Vagina (tissue), 2 donors: Measurements from ENCODE around the gene STX19. TPM values are rescaled to one million over a fixed set of nuclear protein-coding genes. Genes with fewer than 3 reads are reported as not detected.

ENCODE experiments used
- DNase-seq, 2 donors: peaks; one replicate each; pipeline ENCODE4 v3.0.0-alpha.2; 2017; ENCODE audit errors: extremely low spot score in 2 of 2
- H3K27ac ChIP-seq: fragments of 200-600 bp; sonication (generic); one replicate; pipeline ENCODE4 v1.5.1; 2019
- H3K27me3 ChIP-seq: fragments of 200-600 bp; sonication (generic); one replicate; pipeline ENCODE4 v1.5.1; 2019
- H3K36me3 ChIP-seq, 2 donors: fragments of 200-600 bp; sonication (generic); one replicate each; pipeline ENCODE4 v1.5.1; 2017 to 2019
- H3K4me1 ChIP-seq: fragments of 200-600 bp; sonication (generic); one replicate; pipeline ENCODE4 v1.5.1; 2019
- H3K4me3 ChIP-seq, 2 donors: fragments of 200-600 bp; sonication (generic); 1 replicate in 1 of 2; 2 replicates in 1 of 2; pipeline ENCODE4 v1.5.1; 2016 to 2019
- H3K9me3 ChIP-seq: fragments of 200-600 bp; sonication (generic); one replicate; pipeline ENCODE4 v1.5.1; 2019
- POLR2A ChIP-seq, 2 donors: fragments of 450-650 bp; IDR thresholded peaks; one replicate each; pipeline ENCODE4 v1.6.1; 2017; ENCODE audit warnings: antibody characterized with exemption in 2 of 2, mild to moderate bottlenecking in 2 of 2, moderate library complexity in 2 of 2
- POLR2AphosphoS5 ChIP-seq, 2 donors: sonication (generic); formaldehyde crosslinking; IDR thresholded peaks; one replicate each; pipeline ENCODE4 v1.9.0; 2017; ENCODE audit warnings: antibody characterized with exemption in 2 of 2, mild to moderate bottlenecking in 2 of 2, low read depth in 1 of 2; ENCODE audit not compliant: insufficient read depth in 1 of 2
- intact Hi-C: fragments of 100-400 bp; cut with DNase I; formaldehyde crosslinking; loops from one replicate; pipeline ENCODE4 v1.15.1; 2023
- total RNA-seq: library from RNA; depleted of rRNA; stranded (reverse); fragments of >200 nt; gene quantifications from one replicate; pipeline ENCODE4 v1.2.3, GENCODE V29; 2016
- TF ChIP-seq, protein P1 (sequence below), 3 experiments: fragments of 450-650 bp in 2 of 3; fragments of 200-600 bp in 1 of 3; sonication (generic) in 1 of 3; IDR thresholded peaks; one replicate each; pipeline ENCODE4 v1.5.1; 2017 to 2019; ENCODE audit warnings: antibody characterized with exemption in 3 of 3, mild to moderate bottlenecking in 2 of 3, moderate library complexity in 2 of 3

The STX19 gene
- total RNA-seq, 1 donor from 2014 or later, result 2.5 TPM

DNA sequence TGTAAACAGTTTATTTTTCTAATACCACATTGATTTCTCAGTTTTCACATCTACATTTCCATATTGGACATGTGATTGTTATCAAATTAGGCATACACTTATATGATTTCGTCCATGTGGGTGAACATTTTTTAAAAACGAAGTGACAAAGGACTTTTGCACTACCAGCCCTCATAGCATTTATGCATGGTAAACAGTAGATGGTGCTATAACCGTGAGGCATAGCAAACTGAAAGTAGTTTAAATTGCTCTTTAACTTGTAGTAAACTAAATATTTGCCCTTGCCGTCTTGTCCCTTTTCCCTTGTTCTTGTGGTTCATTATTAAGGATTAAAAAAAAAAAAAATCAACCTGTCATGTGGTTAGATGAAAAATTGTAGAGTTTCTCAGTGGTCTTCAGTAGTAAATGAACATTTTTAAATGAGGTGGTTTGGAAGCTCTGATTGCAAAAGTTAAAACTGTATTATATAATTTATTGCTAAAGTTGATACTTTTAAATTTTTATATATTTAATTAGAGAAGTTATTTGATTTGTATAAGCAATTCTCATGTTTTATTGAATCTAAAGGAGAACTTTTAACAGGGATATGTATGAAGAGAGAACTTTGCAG lies 24.0 kb downstream of the STX19 start:
- Histone ChIP-seq H3K27ac (no peak overlapping the region), H3K9me3 (no peaks in the 10 kb centered on the region), H3K4me3 (peak overlapping the region in 1 of 2 donors; percentile 24), H3K4me1 (peaks cover 8% of the 10 kb centered on the region), H3K36me3 (no peaks in the 10 kb centered on the region), H3K27me3 (no peaks in the 10 kb centered on the region)
- no peak for DNase-seq
- intact Hi-C loops, result no loop called here
- peak in 1 of 2 donors; percentile 59 for TF ChIP-seq POLR2AphosphoS5 (IDR thresholded peaks at IDR 0.05; ENCODE audit: insufficient read depth in 1 of 2, low read depth in 1 of 2)
- TF ChIP-seq, protein P1, sequence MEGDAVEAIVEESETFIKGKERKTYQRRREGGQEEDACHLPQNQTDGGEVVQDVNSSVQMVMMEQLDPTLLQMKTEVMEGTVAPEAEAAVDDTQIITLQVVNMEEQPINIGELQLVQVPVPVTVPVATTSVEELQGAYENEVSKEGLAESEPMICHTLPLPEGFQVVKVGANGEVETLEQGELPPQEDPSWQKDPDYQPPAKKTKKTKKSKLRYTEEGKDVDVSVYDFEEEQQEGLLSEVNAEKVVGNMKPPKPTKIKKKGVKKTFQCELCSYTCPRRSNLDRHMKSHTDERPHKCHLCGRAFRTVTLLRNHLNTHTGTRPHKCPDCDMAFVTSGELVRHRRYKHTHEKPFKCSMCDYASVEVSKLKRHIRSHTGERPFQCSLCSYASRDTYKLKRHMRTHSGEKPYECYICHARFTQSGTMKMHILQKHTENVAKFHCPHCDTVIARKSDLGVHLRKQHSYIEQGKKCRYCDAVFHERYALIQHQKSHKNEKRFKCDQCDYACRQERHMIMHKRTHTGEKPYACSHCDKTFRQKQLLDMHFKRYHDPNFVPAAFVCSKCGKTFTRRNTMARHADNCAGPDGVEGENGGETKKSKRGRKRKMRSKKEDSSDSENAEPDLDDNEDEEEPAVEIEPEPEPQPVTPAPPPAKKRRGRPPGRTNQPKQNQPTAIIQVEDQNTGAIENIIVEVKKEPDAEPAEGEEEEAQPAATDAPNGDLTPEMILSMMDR (IDR thresholded peaks at IDR 0.05), result peak; percentile 28 to 45 (median 38)
- no peak for TF ChIP-seq POLR2A (IDR thresholded peaks at IDR 0.05)

DNA sequence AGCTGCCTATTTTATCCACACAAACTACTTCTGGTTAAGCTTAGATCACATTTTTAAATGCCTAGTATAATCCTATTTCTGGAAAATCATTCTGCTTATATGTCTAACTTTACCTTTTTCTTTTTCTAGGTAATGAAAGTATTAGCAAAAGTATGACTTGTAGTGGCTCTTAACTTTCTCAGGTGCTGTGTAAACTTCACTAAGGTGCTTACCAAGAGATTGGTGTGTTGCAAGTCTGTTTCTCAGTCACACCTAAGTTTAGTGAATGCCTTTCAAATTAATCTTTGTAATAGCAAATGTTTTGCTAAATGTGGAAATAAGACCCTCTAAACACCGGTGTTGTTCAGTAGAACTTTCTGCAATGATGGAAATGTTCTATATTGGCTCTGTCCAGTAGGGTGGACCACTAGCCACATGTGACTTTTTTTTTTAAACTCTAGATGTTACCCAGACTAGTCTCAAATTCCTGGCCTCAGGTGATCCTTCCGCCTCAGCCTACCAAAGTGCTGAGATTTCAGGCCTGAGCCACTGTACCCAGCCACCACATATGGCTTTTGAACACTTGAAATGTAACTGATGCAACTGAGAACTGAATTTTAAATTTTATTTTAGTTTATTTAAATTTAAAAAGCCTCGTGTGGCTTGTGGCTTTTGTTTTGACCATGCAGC lies 26.4 kb downstream of the STX19 start:
- no peaks in the 10 kb centered on the region for H3K27me3 ChIP-seq
- no peak overlapping the region for H3K4me3 ChIP-seq
- H3K4me1 ChIP-seq, result peaks cover 8% of the 10 kb centered on the region
- DNase-seq, result no peak
- no peaks in the 10 kb centered on the region for H3K36me3 ChIP-seq
- no peak overlapping the region for H3K27ac ChIP-seq
- no peak for TF ChIP-seq POLR2AphosphoS5 (IDR thresholded peaks at IDR 0.05; ENCODE audit: insufficient read depth in 1 of 2, low read depth in 1 of 2)
- H3K9me3 ChIP-seq, result no peaks in the 10 kb centered on the region
- intact Hi-C loops, result no loop called here

DNA sequence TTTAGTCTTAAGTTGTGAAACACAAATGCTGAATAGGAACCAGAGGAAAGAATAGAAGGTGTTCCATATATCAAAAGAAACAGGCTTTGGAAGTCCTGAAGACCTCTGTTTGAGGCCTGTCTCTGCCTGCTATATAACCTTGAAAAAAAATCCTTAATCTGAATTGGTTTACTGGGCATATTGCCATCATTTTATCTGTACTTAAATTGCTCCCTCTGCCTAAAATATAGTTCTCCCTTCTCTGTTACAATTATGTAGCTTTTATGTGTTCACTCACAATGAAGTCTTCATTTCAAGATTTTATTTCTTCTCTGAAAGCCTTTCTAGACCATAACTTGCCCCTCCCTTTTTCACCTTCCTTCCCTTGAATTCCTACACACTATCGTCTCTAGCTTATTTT lies 27.2 kb downstream of the STX19 start:
- H3K27ac ChIP-seq, result no peak overlapping the region

DNA sequence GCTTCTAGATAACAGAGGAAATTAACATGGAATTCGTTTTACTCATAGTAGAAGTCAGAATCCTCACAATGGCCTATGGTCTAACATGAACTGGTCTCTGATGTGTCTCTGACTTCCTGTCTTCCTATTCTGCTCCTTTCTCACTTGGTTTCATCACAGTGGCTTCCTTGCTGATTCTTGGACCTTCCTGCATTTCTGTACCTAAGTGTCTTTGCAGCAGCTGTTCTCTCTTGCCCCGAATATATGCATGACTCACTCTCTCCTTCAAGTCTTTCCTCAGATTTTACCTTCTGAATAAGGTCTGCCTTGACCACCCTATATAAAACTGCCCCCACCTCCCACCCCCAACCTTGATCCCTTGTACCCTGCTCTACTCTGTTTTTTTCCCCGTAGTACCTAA lies 34.3 kb downstream of the STX19 start:
- no peaks in the 10 kb centered on the region for H3K36me3 ChIP-seq
- no peak overlapping the region for H3K4me3 ChIP-seq
- H3K27me3 ChIP-seq, result no peaks in the 10 kb centered on the region
- H3K4me1 ChIP-seq, result no peaks in the 10 kb centered on the region
- intact Hi-C loops, result no loop called here
- no peaks in the 10 kb centered on the region for H3K9me3 ChIP-seq
- H3K27ac ChIP-seq, result no peak overlapping the region
- DNase-seq, result no peak
- TF ChIP-seq, protein P1 (IDR thresholded peaks at IDR 0.05), result no peak
- no peak for TF ChIP-seq POLR2AphosphoS5 (IDR thresholded peaks at IDR 0.05; ENCODE audit: insufficient read depth in 1 of 2, low read depth in 1 of 2)
- TF ChIP-seq POLR2A (IDR thresholded peaks at IDR 0.05), result no peak

More for the DNA sequence above, 27.2 kb downstream of the STX19 start:
- no peak for DNase-seq
- Histone ChIP-seq H3K27me3 (no peaks in the 10 kb centered on the region), H3K4me1 (peaks cover 8% of the 10 kb centered on the region), H3K36me3 (no peaks in the 10 kb centered on the region), H3K4me3 (no peak overlapping the region), H3K9me3 (no peaks in the 10 kb centered on the region)
- intact Hi-C loops, result no loop called here
- no peak for TF ChIP-seq POLR2A (IDR thresholded peaks at IDR 0.05)
- TF ChIP-seq POLR2AphosphoS5 (IDR thresholded peaks at IDR 0.05; ENCODE audit: insufficient read depth in 1 of 2, low read depth in 1 of 2), result no peak
- TF ChIP-seq, protein P1 (IDR thresholded peaks at IDR 0.05), result no peak

DNA sequence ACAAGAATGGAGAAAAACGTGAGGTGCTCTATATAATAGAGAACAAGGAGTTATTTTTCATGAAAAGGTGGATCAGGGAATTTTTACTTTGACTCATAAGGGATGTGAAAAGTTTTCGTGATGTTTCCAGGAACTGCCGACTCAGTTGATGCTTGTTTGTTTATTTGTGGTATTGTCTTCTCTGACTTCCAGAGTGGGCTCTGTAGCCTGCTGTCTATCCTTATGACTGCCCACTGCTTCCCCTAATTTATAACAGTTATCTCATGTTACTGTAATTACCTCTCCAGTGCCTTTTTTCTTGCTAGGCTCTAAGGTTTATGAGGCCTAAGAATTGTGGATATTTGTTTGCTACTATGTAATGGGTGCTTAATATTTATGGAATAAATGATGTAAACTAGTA lies 36.2 kb downstream of the STX19 start:
- TF ChIP-seq, protein P1 (IDR thresholded peaks at IDR 0.05), result no peak
- TF ChIP-seq POLR2A (IDR thresholded peaks at IDR 0.05) (no peak), POLR2AphosphoS5 (IDR thresholded peaks at IDR 0.05; ENCODE audit: insufficient read depth in 1 of 2, low read depth in 1 of 2) (no peak)
- Histone ChIP-seq H3K27me3 (no peaks in the 10 kb centered on the region), H3K36me3 (no peaks in the 10 kb centered on the region), H3K27ac (no peak overlapping the region), H3K9me3 (no peaks in the 10 kb centered on the region), H3K4me1 (no peaks in the 10 kb centered on the region), H3K4me3 (no peak overlapping the region)
- intact Hi-C loops, result no loop called here
- no peak for DNase-seq
